K562 (cell line): ENCODE data around the gene PON3. TPM values are rescaled to one million over a fixed set of nuclear protein-coding genes. Genes with fewer than 3 reads are reported as not detected.

ENCODE experiments used
- ARID1B ChIP-seq: fragments of 450-650 bp; IDR thresholded peaks from 2 replicates; pipeline ENCODE4 v1.6.1; 2016; ENCODE audit warnings: antibody characterized with exemption, mild to moderate bottlenecking, inconsistent platforms
- ARID3A ChIP-seq: IDR thresholded peaks from 2 replicates; pipeline ENCODE4 v1.6.1; 2012; ENCODE audit warnings: low read depth, low read length, improper control_type of control experiment, borderline replicate concordance
- HDGF ChIP-seq: fragments of 450-650 bp; IDR thresholded peaks from 2 replicates; pipeline ENCODE4 v1.6.1; 2016
- OTX1 ChIP-seq: fragments of 450-650 bp; formaldehyde crosslinking; IDR thresholded peaks from 2 replicates; pipeline ENCODE4 v1.4.0; 2022; ENCODE audit warnings: mild to moderate bottlenecking
- polyA plus RNA-seq, 8 experiments: library from polyadenylated mRNA; depleted of rRNA in 4 of 8; stranded (reverse) in 5 of 8; unstranded in 3 of 8; fragments of >200 nt; fragmentation: Nextera tagmentation in 2 of 8; fragmentation: Illumina TruSeq in 1 of 8; extraction: Ambion mirVana in 2 of 8; extraction: Trizol in 1 of 8; gene quantifications; 2 replicates each; pipeline versions ENCODE4 v1.2.1 to v1.2.3, GENCODE V29; 2011 to 2014; ENCODE audit warnings: inconsistent platforms in 1 of 8, missing spikeins in 1 of 8
- total RNA-seq, 7 experiments: library from RNA; depleted of rRNA in 6 of 7; stranded (reverse); fragments of >200 nt in 6 of 7; fragmentation: Illumina TruSeq in 2 of 7; extraction: Trizol in 2 of 7; gene quantifications; 2 replicates each; pipeline versions ENCODE4 v1.2.1 to v1.2.3, GENCODE V29; 2011 to 2021; ENCODE audit warnings: low replicate concordance in 1 of 7
- TF ChIP-seq, protein P1 (sequence below): sonication (generic); formaldehyde crosslinking; IDR thresholded peaks from 2 replicates; pipeline ENCODE4 v1.8.0; 2022; ENCODE audit warnings: missing genetic modification reagents, mild to moderate bottlenecking, borderline replicate concordance
- TF ChIP-seq, protein P2 (sequence below): fragments of 200-400 bp; formaldehyde crosslinking; IDR thresholded peaks from 2 replicates; pipeline ENCODE4 v1.6.1; 2017; ENCODE audit warnings: mild to moderate bottlenecking, low read depth, low read length, moderate library complexity

PON3 gene
- total and polyA plus RNA-seq, 9 of the 15 experiments (the other 6 are each of a cell fraction or from before 2014, with no cell fraction given) = 0.15 to 0.38 (median 0.18) TPM; not detected in 6

GRCh38 chr7:95411666-95412065, 15.5 kb upstream of the PON3 start (continued):
- TF ChIP-seq, protein P1, sequence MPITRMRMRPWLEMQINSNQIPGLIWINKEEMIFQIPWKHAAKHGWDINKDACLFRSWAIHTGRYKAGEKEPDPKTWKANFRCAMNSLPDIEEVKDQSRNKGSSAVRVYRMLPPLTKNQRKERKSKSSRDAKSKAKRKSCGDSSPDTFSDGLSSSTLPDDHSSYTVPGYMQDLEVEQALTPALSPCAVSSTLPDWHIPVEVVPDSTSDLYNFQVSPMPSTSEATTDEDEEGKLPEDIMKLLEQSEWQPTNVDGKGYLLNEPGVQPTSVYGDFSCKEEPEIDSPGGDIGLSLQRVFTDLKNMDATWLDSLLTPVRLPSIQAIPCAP (CRISPR knock-in tag) = no peak
- TF ChIP-seq HDGF (no peak), OTX1 (no peak), ARID3A (no peak), ARID1B (no peak)
- TF ChIP-seq, protein P2, sequence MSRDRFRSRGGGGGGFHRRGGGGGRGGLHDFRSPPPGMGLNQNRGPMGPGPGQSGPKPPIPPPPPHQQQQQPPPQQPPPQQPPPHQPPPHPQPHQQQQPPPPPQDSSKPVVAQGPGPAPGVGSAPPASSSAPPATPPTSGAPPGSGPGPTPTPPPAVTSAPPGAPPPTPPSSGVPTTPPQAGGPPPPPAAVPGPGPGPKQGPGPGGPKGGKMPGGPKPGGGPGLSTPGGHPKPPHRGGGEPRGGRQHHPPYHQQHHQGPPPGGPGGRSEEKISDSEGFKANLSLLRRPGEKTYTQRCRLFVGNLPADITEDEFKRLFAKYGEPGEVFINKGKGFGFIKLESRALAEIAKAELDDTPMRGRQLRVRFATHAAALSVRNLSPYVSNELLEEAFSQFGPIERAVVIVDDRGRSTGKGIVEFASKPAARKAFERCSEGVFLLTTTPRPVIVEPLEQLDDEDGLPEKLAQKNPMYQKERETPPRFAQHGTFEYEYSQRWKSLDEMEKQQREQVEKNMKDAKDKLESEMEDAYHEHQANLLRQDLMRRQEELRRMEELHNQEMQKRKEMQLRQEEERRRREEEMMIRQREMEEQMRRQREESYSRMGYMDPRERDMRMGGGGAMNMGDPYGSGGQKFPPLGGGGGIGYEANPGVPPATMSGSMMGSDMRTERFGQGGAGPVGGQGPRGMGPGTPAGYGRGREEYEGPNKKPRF = no peak
- TF ChIP-seq, all 486 proteins: peak for 0
